GM12878 (cell line): ENCODE data around the gene ABHD12B. TPM values are rescaled to one million over a fixed set of nuclear protein-coding genes. Genes with fewer than 3 reads are reported as not detected.

Experiments
- ATAC-seq: fragments of 200-7000 bp; cut with Tn5 transposase; 3 replicates; pipeline ENCODE4 v1.9.1; 2020; ENCODE audit warnings: mild to moderate bottlenecking, moderate library complexity
- BruUV-seq: library from RNA; stranded (reverse); fragments of 400-500 nt; replicated peaks from 2 replicates; lab custom pipeline; 2021; lab: Mats Ljungman, UMichigan
- CTCF ChIA-PET: fragments of 300-600 bp; sonication (Branson Sonifier 250); formaldehyde crosslinking; extraction: SDS; loops from one replicate; lab custom pipeline; 2021; ENCODE audit warnings: inconsistent platforms; lab: Yijun Ruan, JAX
- POLR2A ChIA-PET: fragments of 350-600 bp; formaldehyde crosslinking; extraction: SDS; loops from one replicate; lab custom pipeline; 2021; ENCODE audit warnings: inconsistent platforms; lab: Charles Lee
- RAD21 ChIA-PET: fragments of 300-600 bp; sonication (Branson Sonifier 250); formaldehyde crosslinking; loops from one replicate; lab custom pipeline; 2023; ENCODE audit warnings: antibody characterized with exemption; ENCODE audit not compliant: unreplicated experiment; lab: Charles Lee
- SMC1A ChIA-PET: fragments of 300-600 bp; sonication (Branson Sonifier 250); formaldehyde crosslinking; loops from one replicate; lab custom pipeline; 2023; ENCODE audit not compliant: unreplicated experiment, uncharacterized antibody; lab: Charles Lee
- DNase-seq: peaks from one replicate; pipeline ENCODE4 v3.0.0-alpha.2; 2011; ENCODE audit warnings: low read depth, low spot score
- FAIRE-seq: peaks from 3 replicates; lab custom pipeline; 2011; peaks lifted over from hg19 to GRCh38; lab: Jason Lieb, UNC
- H2AFZ ChIP-seq: 2 replicates; pipeline ENCODE4 v1.6.0; 2011; ENCODE audit warnings: low read depth, low read length, control low read depth; ENCODE audit not compliant: control insufficient read depth
- H3K27ac ChIP-seq: 2 replicates; pipeline ENCODE4 v1.5.1; 2011; ENCODE audit warnings: control low read depth; ENCODE audit not compliant: control insufficient read depth, insufficient read depth
- H3K27me3 ChIP-seq, 2 experiments: replicated peaks in 1 of 2; 2 replicates each; pipeline versions ENCODE4 v1.6.0 to v1.6.1; 2011; ENCODE audit warnings: low read length in 1 of 2; ENCODE audit not compliant: control insufficient read depth in 2 of 2, insufficient read depth in 2 of 2
- H3K36me3 ChIP-seq, 2 experiments: 2 replicates each; pipeline ENCODE4 v1.5.1; 2011; ENCODE audit warnings: low read length in 1 of 2; ENCODE audit not compliant: control insufficient read depth in 2 of 2, insufficient read depth in 2 of 2
- H3K4me1 ChIP-seq: 2 replicates; pipeline ENCODE4 v1.6.1; 2011; ENCODE audit warnings: mild to moderate bottlenecking, low read length, moderate library complexity, mixed read lengths; ENCODE audit not compliant: control insufficient read depth, insufficient read depth
- H3K4me2 ChIP-seq: 2 replicates; pipeline ENCODE4 v1.6.0; 2011; ENCODE audit warnings: control low read depth; ENCODE audit not compliant: control insufficient read depth, insufficient read depth
- H3K4me3 ChIP-seq: fragments of 200-600 bp; sonication (generic); 2 replicates; pipeline ENCODE4 v1.5.1; 2016
- H3K79me2 ChIP-seq: 2 replicates; pipeline ENCODE4 v1.6.0; 2011; ENCODE audit warnings: low read length; ENCODE audit not compliant: control insufficient read depth, insufficient read depth
- H3K9ac ChIP-seq: 2 replicates; pipeline ENCODE4 v1.8.0; 2011; ENCODE audit warnings: low read length, control low read depth, mixed read lengths; ENCODE audit not compliant: control insufficient read depth, insufficient read depth
- H3K9me3 ChIP-seq: replicated peaks from 3 replicates; pipeline ENCODE4 v1.5.1; 2011; ENCODE audit warnings: mild to moderate bottlenecking, low read length; ENCODE audit not compliant: control insufficient read depth, insufficient read depth
- H4K20me1 ChIP-seq: 2 replicates; pipeline ENCODE4 v1.6.0; 2011; ENCODE audit not compliant: control insufficient read depth, insufficient read depth
- BCL11A ChIP-seq: IDR thresholded peaks from 2 replicates; pipeline ENCODE4 v1.6.1; 2011; ENCODE audit warnings: low read depth, low read length
- CBX5 ChIP-seq: sonication (generic); IDR thresholded peaks from 2 replicates; pipeline ENCODE4 v1.6.1; 2016; ENCODE audit warnings: low read depth, moderate library complexity, mild to moderate bottlenecking, inconsistent platforms
- EGR1 ChIP-seq, 2 experiments: IDR thresholded peaks; 1 replicate in 1 of 2; 2 replicates in 1 of 2; pipeline ENCODE4 v1.6.1; 2011 to 2012; ENCODE audit warnings: low read depth in 2 of 2, low read length in 2 of 2, borderline replicate concordance in 1 of 2, mild to moderate bottlenecking in 1 of 2, moderate library complexity in 1 of 2
- HDAC2 ChIP-seq: fragments of 200-600 bp; sonication (generic); IDR thresholded peaks from 2 replicates; pipeline ENCODE4 v1.6.1; 2017
- RAD51 ChIP-seq: fragments of 450-650 bp; IDR thresholded peaks from 2 replicates; pipeline ENCODE4 v1.6.1; 2016; ENCODE audit warnings: moderate library complexity, mild to moderate bottlenecking, inconsistent platforms
- ZNF384 ChIP-seq: IDR thresholded peaks from 2 replicates; pipeline ENCODE4 v1.6.1; 2012; ENCODE audit warnings: low read depth, mild to moderate bottlenecking, low read length, improper control_type of control experiment, borderline replicate concordance
- WGBS: methylation state at CpG from one replicate; pipeline ENCODE4 v1.1.6; 2016; ENCODE audit warnings: low lambda C conversion rate; ENCODE audit not compliant: insufficient replicate concordance, insufficient coverage; ENCODE audit errors: missing lambda C conversion rate; 5-methylcytosine and 5-hydroxymethylcytosine counted together
- in situ Hi-C: fragments of 300-500 bp; cut with MboI; formaldehyde crosslinking; loops from 9 replicates; pipeline ENCODE4 v1.14.3; 2018; ENCODE audit warnings: mixed read lengths
- intact Hi-C: fragments of 100-400 bp; cut with micrococcal nuclease; formaldehyde crosslinking; loops from one replicate; pipeline ENCODE4 v1.14.2; 2022; ENCODE audit not compliant: unreplicated experiment
- polyA plus RNA-seq, 11 experiments: library from polyadenylated mRNA; depleted of rRNA in 4 of 11; unstranded in 6 of 11; stranded (reverse) in 5 of 11; fragments of >200 nt; fragmentation: Nextera tagmentation in 4 of 11; fragmentation: Illumina TruSeq in 1 of 11; extraction: Ambion mirVana in 4 of 11; extraction: Trizol in 1 of 11; gene quantifications; 1 replicate in 1 of 11; 2 replicates in 10 of 11; pipeline versions ENCODE4 v1.2.1 to v1.2.3, GENCODE V29; 2011 to 2016; ENCODE audit warnings: inconsistent platforms in 2 of 11, missing spikeins in 2 of 11, low read depth in 1 of 11
- total RNA-seq, 4 experiments: library from RNA; depleted of rRNA in 3 of 4; stranded (reverse); fragments of >200 nt in 3 of 4; fragmentation: Illumina TruSeq in 1 of 4; extraction: Trizol in 1 of 4; gene quantifications; 2 replicates each; pipeline versions ENCODE4 v1.2.1 to v1.2.3, GENCODE V29; 2013 to 2021
- TF ChIP-seq, protein P1 (sequence below): IDR thresholded peaks from 2 replicates; pipeline ENCODE4 v1.6.1; 2012; ENCODE audit warnings: low read depth, low read length, improper control_type of control experiment

The ABHD12B gene
- total and polyA plus RNA-seq, 10 of the 15 experiments (the other 5 are each of a cell fraction or from before 2014, with no cell fraction given) = not detected

DNA sequence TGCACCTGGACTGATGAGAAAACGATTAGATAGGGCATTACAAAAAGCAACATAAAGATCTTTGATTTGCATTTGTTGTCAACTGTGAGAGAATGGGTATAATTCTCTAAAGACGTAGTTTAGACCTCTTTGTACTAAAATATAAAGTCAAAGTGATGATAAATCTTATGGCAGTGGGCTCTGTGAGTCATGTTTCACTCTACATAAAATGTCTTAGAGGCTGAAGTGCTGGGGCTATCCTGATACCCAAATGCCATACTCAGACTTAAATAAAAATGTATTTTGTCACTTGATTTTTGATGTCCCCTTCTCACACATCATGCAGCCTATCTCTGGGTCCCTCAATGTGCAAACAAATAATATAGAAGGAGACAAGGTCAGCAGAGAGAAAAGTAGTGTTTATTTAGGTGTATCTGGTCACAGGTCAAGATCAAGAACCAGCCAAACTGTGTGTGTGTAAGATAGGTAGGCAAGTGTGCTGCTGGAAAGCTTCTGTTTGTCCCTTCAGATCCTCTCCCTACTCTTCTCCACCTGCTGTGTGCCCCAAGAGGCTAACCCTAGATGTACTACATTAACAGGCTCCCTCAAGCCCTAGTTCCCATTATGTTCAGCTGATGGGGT, 33.9 kb upstream of the ABHD12B start:
- H3K4me1 ChIP-seq = peaks cover 20% of the 10 kb centered on the region
- SMC1A ChIA-PET = interaction anchor here (0.8 to 5.8 kb wide), 6 partner anchors 10 to 46 kb away, joined by 4 to 48 read pairs (median 6); no protein-coding TSS in a partner anchor
- RAD21 ChIA-PET = no interaction called here
- POLR2A ChIA-PET = interaction anchor here (0.5 to 1.4 kb wide), 2 partner anchors 11 to 30 kb away, joined by 3 to 4 read pairs; no protein-coding TSS in a partner anchor
- TF ChIP-seq, protein P1, sequence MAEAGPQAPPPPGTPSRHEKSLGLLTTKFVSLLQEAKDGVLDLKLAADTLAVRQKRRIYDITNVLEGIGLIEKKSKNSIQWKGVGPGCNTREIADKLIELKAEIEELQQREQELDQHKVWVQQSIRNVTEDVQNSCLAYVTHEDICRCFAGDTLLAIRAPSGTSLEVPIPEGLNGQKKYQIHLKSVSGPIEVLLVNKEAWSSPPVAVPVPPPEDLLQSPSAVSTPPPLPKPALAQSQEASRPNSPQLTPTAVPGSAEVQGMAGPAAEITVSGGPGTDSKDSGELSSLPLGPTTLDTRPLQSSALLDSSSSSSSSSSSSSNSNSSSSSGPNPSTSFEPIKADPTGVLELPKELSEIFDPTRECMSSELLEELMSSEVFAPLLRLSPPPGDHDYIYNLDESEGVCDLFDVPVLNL = no peak
- TF ChIP-seq EGR1 (IDR thresholded peaks at IDR 0.05; ENCODE audit: borderline replicate concordance in 1 of 2, low read depth in 2 of 2, low read length in 2 of 2) (no peak), ZNF384 (no peak), RAD51 (no peak), BCL11A (no peak), CBX5 (no peak), HDAC2 (no peak)
- TF ChIP-seq, all 136 proteins: peak for 0
- in situ Hi-C loops (no loop called here), intact Hi-C loops (no loop called here)
- Histone ChIP-seq H2AFZ (no peak overlapping the region), H3K79me2 (no peaks in the 10 kb centered on the region), H3K27me3 (no peaks in the 10 kb centered on the region), H3K9ac (no peak overlapping the region), H3K4me3 (no peak overlapping the region), H3K9me3 (no peaks in the 10 kb centered on the region), H3K27ac (no peak overlapping the region), H3K4me2 (no peak overlapping the region), H4K20me1 (no peaks in the 10 kb centered on the region), H3K36me3 (no peaks in the 10 kb centered on the region)
- no peak for DNase-seq
- no TSS peak for BruUV-seq
- WGBS = 80% methylated on average over 2 of the region's 2 CpGs
- ATAC-seq = no peak
- CTCF ChIA-PET = interaction anchor here (1.1 to 4.0 kb wide), 3 partner anchors 22 to 60 kb away, joined by 3 to 34 read pairs (median 15); no protein-coding TSS in a partner anchor
- FAIRE-seq = no peak
